NT2/D1 (cell line): Measurements from ENCODE around the gene CD59.
"Not testable (repeated sequence)": the region's sequence is repeated elsewhere in the genome, so short reads cannot be mapped to it uniquely, and the experiment has no call there.

Experiments
- DNase-seq: peaks from one replicate; pipeline ENCODE4 v3.0.0-alpha.2; 2011; ENCODE audit warnings: low read depth, low spot score
- H3K27me3 ChIP-seq: 2 replicates; pipeline ENCODE4 v1.6.0; 2011; ENCODE audit warnings: mild to moderate bottlenecking; ENCODE audit not compliant: insufficient read length, insufficient read depth
- H3K36me3 ChIP-seq: 2 replicates; pipeline ENCODE4 v1.6.1; 2011; ENCODE audit warnings: mild to moderate bottlenecking, low read length, mixed read lengths; ENCODE audit not compliant: insufficient read depth, insufficient read length
- H3K4me1 ChIP-seq: 2 replicates; pipeline ENCODE4 v1.5.1; 2011; ENCODE audit not compliant: insufficient read depth, insufficient read length
- H3K4me3 ChIP-seq: 2 replicates; pipeline ENCODE4 v1.5.1; 2011; ENCODE audit warnings: low read depth; ENCODE audit not compliant: insufficient read length
- H3K9ac ChIP-seq: 2 replicates; pipeline ENCODE4 v1.6.0; 2011; ENCODE audit warnings: low read depth; ENCODE audit not compliant: insufficient read length
- H3K9me3 ChIP-seq: 2 replicates; pipeline ENCODE4 v1.5.1; 2011; ENCODE audit warnings: mild to moderate bottlenecking, low read length; ENCODE audit not compliant: insufficient read depth
- SUZ12 ChIP-seq: IDR thresholded peaks from 2 replicates; pipeline ENCODE4 v1.6.1; 2011; ENCODE audit not compliant: insufficient read length, insufficient read depth; ENCODE audit errors: extremely low read depth
- YY1 ChIP-seq: IDR thresholded peaks from 2 replicates; pipeline ENCODE4 v1.6.1; 2011; ENCODE audit not compliant: insufficient read length, insufficient read depth
- ZNF274 ChIP-seq: IDR thresholded peaks from 2 replicates; pipeline ENCODE4 v1.6.1; 2011; ENCODE audit warnings: mild to moderate bottlenecking, low read depth, low read length

The CD59 gene

DNA sequence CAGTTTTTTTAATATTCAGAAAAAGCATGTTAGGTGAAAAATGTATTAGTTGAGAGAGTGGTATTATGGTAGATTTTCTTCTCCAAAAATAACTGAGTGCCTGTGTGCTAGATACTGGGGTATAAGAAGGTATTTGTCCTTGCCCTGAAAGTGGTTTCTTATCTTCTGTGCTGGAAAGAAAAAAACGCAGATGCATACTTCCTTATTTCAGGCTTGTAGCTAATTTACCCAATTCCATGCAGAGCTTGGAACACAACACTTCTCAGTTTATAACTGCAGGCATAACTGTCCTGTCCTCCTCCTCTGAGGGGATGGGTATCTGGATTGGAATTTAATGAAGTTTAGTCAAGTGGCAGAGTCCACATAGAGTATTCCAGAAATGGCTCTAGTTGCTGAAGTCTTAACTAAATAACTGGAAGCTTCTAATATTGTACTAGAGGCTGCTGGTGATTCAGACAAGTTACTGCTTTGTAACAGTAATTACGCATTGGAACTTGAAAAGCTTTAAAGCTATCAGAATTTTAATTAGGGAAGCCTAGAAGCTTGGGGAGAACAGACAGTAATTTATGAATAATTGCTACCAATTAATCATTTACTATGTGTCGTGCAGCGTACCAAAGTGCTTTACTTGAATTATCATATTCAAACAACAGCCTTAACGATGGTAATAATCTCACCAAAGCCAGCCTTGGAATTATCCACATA lies 22.9 kb downstream of the CD59 start:
- DNase-seq = no peak
- Histone ChIP-seq H3K4me3 (no peak overlapping the region), H3K4me1 (no peaks in the 10 kb centered on the region), H3K27me3 (no peaks in the 10 kb centered on the region), H3K9me3 (no peaks in the 10 kb centered on the region), H3K9ac (no peak overlapping the region), H3K36me3 (peaks cover 35% of the 10 kb centered on the region)
- TF ChIP-seq ZNF274 (no peak), YY1 (no peak), SUZ12 (no peak)

DNA sequence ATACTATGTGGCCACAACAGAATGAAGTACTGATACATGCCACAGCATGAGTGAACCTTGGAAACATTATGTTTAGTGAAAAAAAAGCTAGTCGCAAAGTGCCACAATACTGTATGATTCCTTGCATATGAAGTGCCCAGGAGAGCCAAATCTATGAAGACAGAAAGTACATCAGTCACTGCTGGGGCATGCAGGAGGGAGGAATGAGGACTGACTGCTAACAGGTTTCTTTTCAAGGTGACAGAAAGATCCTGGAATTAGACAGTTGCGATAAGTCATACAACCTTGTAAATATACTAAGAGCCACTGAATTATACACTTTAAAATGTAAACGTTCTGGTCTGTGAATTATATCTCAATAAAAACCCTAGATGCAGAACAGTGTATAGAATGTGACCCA lies 23.8 kb downstream of the CD59 start:
- Histone ChIP-seq H3K4me1 (no peaks in the 10 kb centered on the region), H3K27me3 (no peaks in the 10 kb centered on the region), H3K9ac (no peak overlapping the region), H3K9me3 (no peaks in the 10 kb centered on the region), H3K36me3 (peaks cover 37% of the 10 kb centered on the region), H3K4me3 (no peak overlapping the region)
- no peak for DNase-seq
- TF ChIP-seq YY1 (no peak), ZNF274 (no peak), SUZ12 (no peak)

DNA sequence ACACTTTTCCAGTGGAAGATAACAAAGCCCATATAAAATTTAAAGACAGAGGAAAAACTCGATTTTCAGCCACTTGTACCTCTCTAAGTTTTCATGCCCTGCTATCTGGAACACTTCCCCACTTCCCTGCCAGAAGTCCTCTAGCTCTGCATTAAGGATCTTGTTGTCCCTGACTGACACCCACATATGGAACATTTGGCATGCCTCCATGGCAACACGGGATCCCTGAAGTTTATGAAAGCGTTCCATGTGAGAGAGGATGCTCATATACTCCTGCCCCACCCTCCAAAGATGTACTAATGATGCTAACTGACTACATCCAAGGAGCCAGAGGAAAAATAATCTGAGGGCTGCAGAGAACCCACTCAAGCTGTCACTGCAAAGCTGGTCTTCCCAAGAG lies 26.8 kb downstream of the CD59 start:
- H3K4me1 ChIP-seq = no peaks in the 10 kb centered on the region
- DNase-seq = no peak
- no peaks in the 10 kb centered on the region for H3K9me3 ChIP-seq
- no peaks in the 10 kb centered on the region for H3K27me3 ChIP-seq
- no peak overlapping the region for H3K4me3 ChIP-seq
- H3K36me3 ChIP-seq = peaks cover 24% of the 10 kb centered on the region
- no peak overlapping the region for H3K9ac ChIP-seq
- no peak for TF ChIP-seq ZNF274
- no peak for TF ChIP-seq YY1
- no peak for TF ChIP-seq SUZ12

DNA sequence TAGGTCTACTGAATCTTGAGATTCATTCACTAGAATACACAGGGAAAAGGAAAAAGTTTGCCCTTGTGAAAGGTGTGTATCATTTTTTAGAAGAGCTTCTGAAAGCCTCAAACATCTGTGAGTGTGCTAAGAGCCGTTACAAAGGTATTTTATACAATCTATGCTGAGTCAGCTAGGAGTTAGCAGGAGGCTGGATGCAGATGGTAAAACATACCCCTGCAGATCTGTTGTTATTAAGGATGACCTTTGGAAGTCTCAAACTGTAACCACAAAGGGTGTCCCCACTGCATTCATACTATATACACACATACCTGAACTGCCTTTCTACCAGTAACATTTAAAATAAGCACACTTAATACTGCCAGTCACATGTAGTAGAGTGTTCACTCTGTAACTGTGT lies 27.2 kb downstream of the CD59 start:
- H3K9ac ChIP-seq = no peak overlapping the region
- no peak overlapping the region for H3K4me3 ChIP-seq
- no peak for DNase-seq
- no peak for TF ChIP-seq ZNF274
- H3K4me1 ChIP-seq = no peaks in the 10 kb centered on the region
- no peaks in the 10 kb centered on the region for H3K27me3 ChIP-seq
- H3K36me3 ChIP-seq = peaks cover 24% of the 10 kb centered on the region
- H3K9me3 ChIP-seq = no peaks in the 10 kb centered on the region

DNA sequence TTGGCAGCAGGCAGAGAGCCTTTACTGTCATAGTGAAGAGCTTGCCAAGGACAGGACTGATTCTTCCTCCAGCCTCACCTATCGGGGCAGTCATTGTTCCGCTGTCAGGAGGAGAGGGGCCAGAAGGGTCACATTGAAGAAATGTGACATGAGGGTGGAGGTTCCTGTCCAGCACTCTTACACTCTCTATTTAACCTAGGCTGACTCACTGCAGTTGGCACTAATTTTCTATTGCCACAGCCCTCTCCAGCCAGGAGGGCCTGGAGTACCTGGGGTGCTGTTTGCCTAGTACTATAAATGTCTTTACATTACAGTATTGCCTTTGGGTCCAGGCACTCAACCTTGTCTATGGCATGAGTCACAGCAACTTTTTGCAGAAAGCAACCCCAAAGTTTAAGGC lies 28.4 kb downstream of the CD59 start:
- H3K9ac ChIP-seq, H3K9me3 ChIP-seq, H3K4me1 ChIP-seq, DNase-seq, H3K4me3 ChIP-seq, H3K27me3 ChIP-seq: not testable (repeated sequence)
- H3K36me3 ChIP-seq = peaks cover 24% of the 10 kb centered on the region

DNA sequence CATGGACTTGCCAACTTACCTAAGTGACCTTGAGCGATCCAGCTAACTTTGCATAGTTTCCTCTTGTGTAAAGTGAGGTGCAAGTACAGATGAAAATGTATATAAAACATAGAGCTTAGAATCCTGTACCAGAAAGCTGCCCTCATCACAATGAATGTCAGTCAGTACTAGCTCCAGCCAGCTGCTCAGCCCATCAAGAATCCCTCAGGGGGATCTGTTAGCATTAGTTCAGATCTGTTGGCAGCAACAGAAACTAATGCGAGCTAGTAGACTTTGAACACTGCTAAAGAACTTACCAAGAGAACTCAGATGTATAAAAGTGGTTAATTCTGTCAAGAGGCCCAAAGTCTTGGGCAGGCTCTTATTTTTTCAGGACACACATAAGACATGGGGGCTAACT lies 29.3 kb downstream of the CD59 start:
- H3K4me1 ChIP-seq = no peaks in the 10 kb centered on the region

DNA sequence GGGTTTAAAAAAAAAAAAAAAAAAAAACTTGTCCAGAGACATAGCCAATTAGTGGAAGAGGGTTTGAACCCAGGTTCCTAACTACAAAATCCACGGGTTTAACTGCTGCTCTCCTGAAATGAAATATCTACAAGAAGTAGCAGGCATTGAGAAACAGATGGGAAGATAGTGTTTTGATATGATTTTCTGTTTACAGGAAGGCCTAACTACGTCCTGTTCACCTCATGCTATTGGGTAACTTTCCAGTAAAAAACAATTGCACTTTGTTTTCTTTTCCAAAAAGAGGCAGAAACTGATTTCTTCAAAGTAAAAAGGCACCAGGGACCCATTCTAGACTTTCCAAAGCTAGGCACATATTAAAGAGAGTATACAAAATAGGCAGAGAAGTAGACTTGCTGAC lies 29.7 kb downstream of the CD59 start:
- H3K9me3 ChIP-seq = no peaks in the 10 kb centered on the region
- no peak overlapping the region for H3K9ac ChIP-seq
- no peak for TF ChIP-seq YY1
- no peak for TF ChIP-seq SUZ12
- no peaks in the 10 kb centered on the region for H3K4me1 ChIP-seq
- peaks cover 21% of the 10 kb centered on the region for H3K36me3 ChIP-seq
- H3K27me3 ChIP-seq = no peaks in the 10 kb centered on the region
- H3K4me3 ChIP-seq = no peak overlapping the region
- DNase-seq = no peak

More for the DNA sequence above, 29.3 kb downstream of the CD59 start:
- H3K27me3 ChIP-seq = no peaks in the 10 kb centered on the region
- TF ChIP-seq SUZ12 (no peak), YY1 (no peak), ZNF274 (no peak)
- no peak for DNase-seq
- no peak overlapping the region for H3K4me3 ChIP-seq
- H3K9ac ChIP-seq = no peak overlapping the region
- H3K9me3 ChIP-seq = no peaks in the 10 kb centered on the region
- peaks cover 21% of the 10 kb centered on the region for H3K36me3 ChIP-seq

DNA sequence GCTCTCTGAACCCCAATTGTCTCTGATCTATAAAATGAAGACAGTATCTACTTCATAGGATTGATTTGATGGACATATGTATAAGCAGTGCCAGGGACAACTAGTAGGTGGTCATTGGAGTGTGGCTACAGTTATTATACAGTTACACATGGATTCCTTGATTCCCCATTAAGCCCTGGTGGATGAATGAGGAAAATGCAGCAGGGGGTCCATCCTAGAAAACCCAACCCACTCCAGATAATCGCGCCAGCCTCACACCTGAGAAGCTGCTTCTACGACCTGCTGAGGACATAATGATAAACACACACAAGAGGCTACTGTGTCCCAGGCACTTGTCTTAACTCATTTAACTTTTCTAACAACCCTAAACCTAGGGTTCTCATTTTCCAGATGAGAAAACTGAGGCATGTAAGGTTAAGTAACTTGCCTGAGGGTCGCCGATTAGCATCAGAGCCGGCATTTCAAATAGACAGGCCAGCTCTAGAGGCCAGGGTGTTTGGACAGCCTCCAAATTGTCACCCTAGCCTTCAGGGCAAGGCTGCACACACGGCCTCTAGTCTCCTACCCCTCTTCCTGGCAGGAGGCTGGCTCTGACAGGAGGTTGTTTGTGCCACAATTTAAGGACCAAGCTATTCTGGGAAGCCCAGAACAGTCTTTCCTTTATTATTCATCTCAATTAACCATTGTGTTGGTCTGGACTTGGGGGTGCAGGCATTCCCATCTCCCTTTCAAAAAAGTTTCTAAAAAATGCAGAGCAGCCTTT lies 31.8 kb downstream of the CD59 start:
- no peak for TF ChIP-seq ZNF274
- no peak for TF ChIP-seq SUZ12
- TF ChIP-seq YY1 = no peak
- Histone ChIP-seq H3K4me3 (no peak overlapping the region), H3K9me3 (no peaks in the 10 kb centered on the region), H3K36me3 (peaks cover 13% of the 10 kb centered on the region), H3K4me1 (no peaks in the 10 kb centered on the region), H3K27me3 (peaks cover under 1% of the 10 kb centered on the region), H3K9ac (no peak overlapping the region)
- DNase-seq = no peak
